Gastroesophageal sphincter (tissue), 3 donors: ENCODE data around the gene ADRA2C.

Source experiments
- CTCF ChIP-seq, 4 experiments: fragments of 200-600 bp in 2 of 4; fragments of 450-650 bp in 2 of 4; sonication (generic) in 1 of 4; IDR thresholded peaks; one replicate each; pipeline ENCODE4 v1.5.1; 2017 to 2019; ENCODE audit warnings: antibody characterized with exemption in 4 of 4, mild to moderate bottlenecking in 2 of 4, moderate library complexity in 2 of 4
- EP300 ChIP-seq: sonication (generic); formaldehyde crosslinking; IDR thresholded peaks from one replicate; pipeline ENCODE4 v1.6.1; 2017; ENCODE audit warnings: antibody characterized with exemption, mild to moderate bottlenecking
- POLR2A ChIP-seq, 2 donors: fragments of 450-650 bp; IDR thresholded peaks; one replicate each; pipeline ENCODE4 v1.6.1; 2017; ENCODE audit warnings: antibody characterized with exemption in 2 of 2, mild to moderate bottlenecking in 2 of 2, moderate library complexity in 1 of 2
- POLR2AphosphoS5 ChIP-seq: sonication (generic); formaldehyde crosslinking; IDR thresholded peaks from one replicate; pipeline ENCODE4 v1.6.1; 2017; ENCODE audit warnings: antibody characterized with exemption

- TF ChIP-seq POLR2AphosphoS5 (no peak), EP300 (no peak), CTCF (IDR thresholded peaks at IDR 0.05) (no peak), POLR2A (IDR thresholded peaks at IDR 0.05) (no peak)
Measured at GRCh38 chr4:3775576-3775975, 9.4 kb downstream of the ADRA2C start.
